Measurements from ENCODE around the gene GALNT10.

Gene GALNT10

GRCh38 chr5:154205441-154206117, 15.0 kb downstream of the GALNT10 start:
- no peak overlapping the region for H3K4me3 ChIP-seq (replicated peaks; ENCODE audit: low read depth, low read length)
- TF ChIP-seq CTCF (IDR thresholded peaks at IDR 0.05; ENCODE audit: low read length, missing control alignments), result no peak

DNA sequence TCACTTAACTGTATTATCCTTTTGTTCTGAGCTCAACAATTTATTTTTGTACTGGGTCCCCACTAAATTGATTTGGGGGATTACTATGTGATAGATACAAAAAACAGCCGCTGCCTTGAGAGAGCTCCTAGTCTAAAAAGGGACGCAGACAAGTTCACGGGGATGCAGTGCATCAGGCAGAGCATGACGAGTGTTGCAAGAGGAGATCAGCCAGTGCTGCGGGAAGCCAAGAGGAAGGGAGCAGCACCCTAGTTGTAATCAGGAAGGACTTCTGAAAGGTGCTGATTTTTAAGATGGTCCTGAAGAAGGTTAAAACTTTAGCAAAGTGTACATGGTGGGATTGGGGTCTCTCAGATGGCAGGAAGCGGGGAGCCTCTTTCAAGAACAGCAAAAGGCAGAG, 15.8 kb downstream of the GALNT10 start:
- no peak overlapping the region for H3K4me3 ChIP-seq (replicated peaks; ENCODE audit: low read depth, low read length)
- DNase-seq (ENCODE audit: low read depth), result no peak
- no peak for TF ChIP-seq CTCF (IDR thresholded peaks at IDR 0.05; ENCODE audit: low read length, missing control alignments)

More at GRCh38 chr5:154205441-154206117, 15.0 kb downstream of the GALNT10 start:
- peak; percentile 51 for DNase-seq (ENCODE audit: low read depth)

DNA sequence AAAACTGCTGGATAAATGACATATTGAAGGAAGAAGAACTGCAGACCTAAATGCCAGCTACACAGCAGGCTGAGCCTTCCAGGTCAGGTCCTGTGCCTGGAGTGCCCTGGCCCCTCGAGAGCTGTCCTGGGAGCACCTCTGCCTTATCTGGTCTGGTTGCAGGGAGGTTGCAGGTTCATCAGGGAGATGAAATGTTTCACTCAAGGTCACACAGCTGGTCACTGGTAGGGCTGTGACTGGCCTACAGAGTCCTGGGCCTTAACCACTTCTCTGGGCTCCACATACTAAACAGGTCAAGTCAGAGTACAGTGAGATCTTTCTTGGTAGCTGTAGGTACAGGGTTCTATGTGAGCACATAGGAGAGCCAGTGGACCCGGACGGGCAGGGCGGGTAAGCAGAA, 16.7 kb downstream of the GALNT10 start:
- no peak for TF ChIP-seq CTCF (IDR thresholded peaks at IDR 0.05; ENCODE audit: low read length, missing control alignments)
- no peak overlapping the region for H3K4me3 ChIP-seq (replicated peaks; ENCODE audit: low read depth, low read length)
- no peak for DNase-seq (ENCODE audit: low read depth)

DNA sequence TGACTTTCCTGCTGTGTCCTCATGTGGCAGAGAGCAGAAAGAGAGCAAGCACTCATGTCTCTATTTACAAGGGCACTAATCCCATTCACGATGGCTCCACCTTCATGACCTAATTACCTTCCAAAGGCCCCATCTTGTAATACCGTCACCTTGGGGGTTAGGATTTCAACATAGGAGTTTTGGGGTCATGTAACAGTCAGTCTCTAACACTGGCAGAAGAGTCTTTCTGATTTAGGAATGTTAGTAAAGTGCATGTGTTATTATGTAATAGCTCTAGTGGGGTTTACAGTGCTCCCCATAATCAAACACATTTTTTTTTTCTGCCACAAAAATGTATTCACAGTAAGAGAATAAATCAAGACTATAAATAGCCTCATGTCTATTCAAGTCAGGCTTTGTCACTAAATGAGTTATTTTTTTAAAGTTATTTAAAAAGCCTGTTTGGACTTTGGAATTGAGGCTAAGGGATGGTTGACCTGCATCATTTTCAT, 19.1 kb downstream of the GALNT10 start:
- no peak overlapping the region for H3K4me3 ChIP-seq (replicated peaks; ENCODE audit: low read depth, low read length)
- DNase-seq (ENCODE audit: low read depth), result no peak
- TF ChIP-seq CTCF (IDR thresholded peaks at IDR 0.05; ENCODE audit: low read length, missing control alignments), result no peak

GRCh38 chr5:154210163-154210562, 19.6 kb downstream of the GALNT10 start:
- DNase-seq (ENCODE audit: low read depth), result no peak
- H3K4me3 ChIP-seq (replicated peaks; ENCODE audit: low read depth, low read length), result no peak overlapping the region
- TF ChIP-seq CTCF (IDR thresholded peaks at IDR 0.05; ENCODE audit: low read length, missing control alignments), result no peak

DNA sequence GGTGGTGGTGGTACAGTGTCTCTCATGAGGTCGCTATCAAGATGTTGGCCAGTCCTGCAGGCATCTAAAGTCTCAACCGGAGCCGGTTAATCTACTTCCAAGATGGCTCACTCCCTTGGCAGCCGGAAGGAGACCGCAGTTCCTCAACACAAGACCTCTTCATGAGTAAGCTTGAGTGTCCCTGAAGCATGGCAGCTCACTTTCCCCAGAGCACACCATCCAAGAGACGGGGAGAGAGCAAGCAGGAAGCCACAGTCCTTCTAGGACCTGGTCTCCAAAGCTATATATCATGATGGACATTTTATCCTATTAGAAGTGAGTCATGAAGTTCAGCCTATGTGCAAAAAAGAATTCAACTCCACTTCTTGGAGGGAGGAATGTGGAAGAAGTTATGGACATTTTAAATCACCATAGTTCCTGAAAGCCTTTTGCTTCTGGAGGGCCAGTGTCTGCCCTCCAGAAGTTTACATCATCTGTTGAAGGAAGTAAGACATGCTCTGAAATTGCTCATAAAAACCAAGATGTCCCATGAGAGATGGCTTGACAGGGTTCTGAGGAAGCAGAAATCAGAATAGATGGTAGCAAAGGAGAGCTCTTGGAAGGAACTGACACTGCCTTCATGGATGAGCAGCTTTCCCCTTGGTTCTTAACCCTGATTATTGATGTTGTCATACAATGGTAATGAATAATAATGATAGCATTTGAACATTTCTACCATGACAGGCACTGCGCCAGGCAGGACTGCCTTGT, 21.3 kb downstream of the GALNT10 start:
- no peak overlapping the region for H3K4me3 ChIP-seq (replicated peaks; ENCODE audit: low read depth, low read length)
- DNase-seq (ENCODE audit: low read depth), result peak; percentile 45
- TF ChIP-seq CTCF (IDR thresholded peaks at IDR 0.05; ENCODE audit: low read length, missing control alignments), result no peak

Data from fibroblast of pulmonary artery (primary cell).